ENCODE measurements around the gene SDHAF4. TPM values are rescaled to one million over a fixed set of nuclear protein-coding genes. Genes with fewer than 3 reads are reported as not detected.

Gene SDHAF4
- total RNA-seq, 2 donors from 2014 or later: 9.6 to 12.0 TPM

DNA sequence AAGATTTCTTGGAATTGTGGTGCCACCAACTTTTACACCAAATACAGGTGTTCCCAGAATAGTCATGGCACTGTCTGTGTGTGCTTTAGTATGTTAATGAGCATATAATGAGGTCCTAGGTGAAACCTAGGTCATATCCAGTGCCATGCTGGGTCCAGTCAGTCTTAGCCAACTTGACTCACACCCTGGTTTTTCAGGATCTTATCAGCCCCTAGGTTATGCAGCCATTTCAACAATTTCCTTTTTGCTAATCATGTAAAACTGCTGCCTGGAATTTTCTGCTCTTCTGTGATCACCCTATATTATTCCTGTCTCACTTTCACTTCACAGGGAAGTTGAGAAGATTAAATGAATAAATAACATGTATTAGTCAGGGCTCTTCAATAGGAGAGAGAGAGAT lies 23.7 kb downstream of the SDHAF4 start:
- H3K36me3 ChIP-seq: no peaks in the 10 kb centered on the region
- DNase-seq: no peak
- intact Hi-C loops (cut with DNase I): no loop called here
- H3K27me3 ChIP-seq: no peaks in the 10 kb centered on the region
- no peak overlapping the region for H3K27ac ChIP-seq
- H3K9ac ChIP-seq (ENCODE audit: low read depth in 2 of 2, low read length in 2 of 2): no peak overlapping the region
- TF ChIP-seq, protein P1, sequence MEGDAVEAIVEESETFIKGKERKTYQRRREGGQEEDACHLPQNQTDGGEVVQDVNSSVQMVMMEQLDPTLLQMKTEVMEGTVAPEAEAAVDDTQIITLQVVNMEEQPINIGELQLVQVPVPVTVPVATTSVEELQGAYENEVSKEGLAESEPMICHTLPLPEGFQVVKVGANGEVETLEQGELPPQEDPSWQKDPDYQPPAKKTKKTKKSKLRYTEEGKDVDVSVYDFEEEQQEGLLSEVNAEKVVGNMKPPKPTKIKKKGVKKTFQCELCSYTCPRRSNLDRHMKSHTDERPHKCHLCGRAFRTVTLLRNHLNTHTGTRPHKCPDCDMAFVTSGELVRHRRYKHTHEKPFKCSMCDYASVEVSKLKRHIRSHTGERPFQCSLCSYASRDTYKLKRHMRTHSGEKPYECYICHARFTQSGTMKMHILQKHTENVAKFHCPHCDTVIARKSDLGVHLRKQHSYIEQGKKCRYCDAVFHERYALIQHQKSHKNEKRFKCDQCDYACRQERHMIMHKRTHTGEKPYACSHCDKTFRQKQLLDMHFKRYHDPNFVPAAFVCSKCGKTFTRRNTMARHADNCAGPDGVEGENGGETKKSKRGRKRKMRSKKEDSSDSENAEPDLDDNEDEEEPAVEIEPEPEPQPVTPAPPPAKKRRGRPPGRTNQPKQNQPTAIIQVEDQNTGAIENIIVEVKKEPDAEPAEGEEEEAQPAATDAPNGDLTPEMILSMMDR (IDR thresholded peaks at IDR 0.05): no peak
- no peaks in the 10 kb centered on the region for H3K9me3 ChIP-seq
- H3K4me1 ChIP-seq: no peaks in the 10 kb centered on the region
- H3K4me3 ChIP-seq: no peak overlapping the region

DNA sequence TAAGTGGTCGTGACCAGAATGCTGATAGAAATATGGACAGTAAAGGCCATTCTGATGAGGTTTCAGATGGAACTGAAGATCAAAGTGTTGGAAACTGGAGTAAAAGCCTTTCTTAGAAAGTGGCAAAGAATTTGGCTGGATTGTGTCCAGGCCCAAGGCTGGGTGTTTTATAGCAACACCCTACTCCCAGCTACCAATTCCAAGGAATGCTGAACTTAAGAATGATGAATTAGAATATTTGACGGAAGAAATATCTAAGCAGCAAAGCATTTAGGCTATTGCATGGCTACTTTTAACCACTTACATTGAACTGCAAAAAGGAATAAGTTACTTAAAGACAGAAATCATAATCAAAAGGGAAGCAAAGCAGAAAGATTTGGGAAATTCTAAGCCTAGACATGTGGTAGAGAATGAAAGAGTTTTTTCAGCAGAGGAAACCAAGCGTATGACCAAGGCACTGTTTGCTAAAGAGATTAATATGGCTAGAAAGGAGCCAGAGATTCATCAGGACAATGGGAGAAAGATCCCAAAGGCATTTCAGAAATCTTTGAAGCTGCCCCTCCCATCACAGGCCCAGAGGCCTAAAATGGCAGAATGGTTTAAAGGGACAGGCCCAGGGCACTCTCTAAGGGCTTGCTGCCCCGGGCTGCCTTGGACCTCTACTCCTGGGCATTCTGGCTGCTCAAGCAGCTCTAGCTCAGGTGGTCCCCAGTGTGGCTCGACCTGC lies 25.8 kb downstream of the SDHAF4 start:
- DNase-seq: no peak
- Histone ChIP-seq H3K36me3 (no peaks in the 10 kb centered on the region), H3K9me3 (no peaks in the 10 kb centered on the region), H3K9ac (ENCODE audit: low read depth in 2 of 2, low read length in 2 of 2) (no peak overlapping the region), H3K27ac (no peak overlapping the region), H3K4me3 (no peak overlapping the region), H3K4me1 (no peaks in the 10 kb centered on the region), H3K27me3 (no peaks in the 10 kb centered on the region)
- intact Hi-C loops (cut with DNase I): no loop called here
- TF ChIP-seq, protein P1 (IDR thresholded peaks at IDR 0.05): no peak

DNA sequence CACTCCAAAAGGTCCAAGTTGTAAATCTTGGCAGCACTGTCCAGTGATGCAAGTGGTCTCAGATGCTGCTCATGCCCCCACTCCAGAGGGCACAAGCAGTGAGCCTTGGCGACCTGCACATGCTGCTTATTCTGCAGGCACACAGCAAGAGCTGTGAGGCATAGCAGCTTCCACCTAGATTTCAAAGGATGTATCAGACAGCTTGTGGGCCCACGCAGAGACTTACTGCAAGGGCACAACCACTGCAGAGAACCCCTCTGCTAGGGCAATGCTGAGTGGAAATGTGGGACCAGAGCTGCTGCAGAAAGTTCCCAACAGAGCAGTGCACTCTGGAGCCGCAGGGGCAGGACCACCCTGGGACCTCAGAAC lies 26.4 kb downstream of the SDHAF4 start:
- no peak overlapping the region for H3K27ac ChIP-seq
- intact Hi-C loops (cut with DNase I): no loop called here
- no peaks in the 10 kb centered on the region for H3K27me3 ChIP-seq
- H3K4me1 ChIP-seq: no peaks in the 10 kb centered on the region
- no peak overlapping the region for H3K9ac ChIP-seq (ENCODE audit: low read depth in 2 of 2, low read length in 2 of 2)
- DNase-seq: no peak
- no peaks in the 10 kb centered on the region for H3K36me3 ChIP-seq
- no peaks in the 10 kb centered on the region for H3K9me3 ChIP-seq
- H3K4me3 ChIP-seq: no peak overlapping the region
- TF ChIP-seq, protein P1 (IDR thresholded peaks at IDR 0.05): no peak

DNA sequence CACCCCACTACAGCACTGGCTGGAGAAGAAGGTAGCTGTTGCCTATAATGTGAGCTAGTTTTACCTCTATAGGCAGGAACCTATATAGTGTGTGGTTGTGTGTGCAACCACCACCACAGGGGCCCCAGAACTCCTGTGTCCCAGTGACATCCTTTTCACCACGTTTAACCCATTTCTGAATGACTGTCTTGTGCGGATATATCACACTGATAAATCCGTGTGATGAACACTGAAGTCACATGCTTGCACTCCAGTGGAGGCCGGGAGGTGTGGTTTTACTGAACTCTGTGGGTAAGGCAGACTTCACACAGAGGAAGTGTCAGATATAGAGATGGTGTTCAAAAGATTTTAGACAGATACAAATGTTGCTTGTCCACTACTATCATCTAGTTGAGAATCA lies 32.5 kb downstream of the SDHAF4 start:
- Histone ChIP-seq H3K27me3 (no peaks in the 10 kb centered on the region), H3K27ac (no peak overlapping the region), H3K9me3 (no peaks in the 10 kb centered on the region), H3K36me3 (no peaks in the 10 kb centered on the region), H3K9ac (ENCODE audit: low read depth in 2 of 2, low read length in 2 of 2) (no peak overlapping the region), H3K4me1 (no peaks in the 10 kb centered on the region), H3K4me3 (no peak overlapping the region)
- TF ChIP-seq, protein P1 (IDR thresholded peaks at IDR 0.05): no peak
- no peak for DNase-seq
- intact Hi-C loops (cut with DNase I): no loop called here

DNA sequence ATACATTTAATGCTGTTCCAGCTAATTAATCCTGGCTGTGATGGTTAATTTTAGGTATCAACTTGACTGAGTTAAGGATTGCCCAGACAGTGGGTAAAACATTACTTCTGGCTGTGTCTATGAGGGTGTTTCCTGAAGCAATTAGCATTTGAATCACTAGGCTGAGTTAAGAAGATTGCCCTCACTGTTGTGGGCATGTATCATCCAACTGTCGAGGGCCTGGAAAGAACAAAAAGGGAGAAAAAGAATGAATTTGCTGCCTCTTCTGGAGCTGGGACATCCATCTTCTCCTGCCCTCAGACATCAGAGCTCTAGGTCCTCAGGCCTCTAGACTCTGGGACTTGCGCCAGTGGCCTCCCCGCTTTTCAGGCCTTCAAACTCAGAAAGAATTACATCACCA lies 34.3 kb downstream of the SDHAF4 start:
- H3K9ac ChIP-seq (ENCODE audit: low read depth in 2 of 2, low read length in 2 of 2): no peak overlapping the region
- TF ChIP-seq, protein P1 (IDR thresholded peaks at IDR 0.05): no peak
- no peaks in the 10 kb centered on the region for H3K4me1 ChIP-seq
- no peaks in the 10 kb centered on the region for H3K9me3 ChIP-seq
- H3K4me3 ChIP-seq: no peak overlapping the region
- intact Hi-C loops (cut with DNase I): no loop called here
- no peaks in the 10 kb centered on the region for H3K36me3 ChIP-seq
- no peak overlapping the region for H3K27ac ChIP-seq
- DNase-seq: no peak
- H3K27me3 ChIP-seq: no peaks in the 10 kb centered on the region
